KMS-11 (cell line): ENCODE data around the gene ADSS1.

Experiments
- H2AFZ ChIP-seq: fragments of 200-600 bp; sonication (generic); 2 replicates; pipeline ENCODE4 v1.6.1; 2016; ENCODE audit warnings: antibody characterized with exemption, mixed run types, low read depth
- H3K27ac ChIP-seq: fragments of 200-600 bp; sonication (generic); 2 replicates; pipeline ENCODE4 v1.6.1; 2016; ENCODE audit warnings: mild to moderate bottlenecking, mixed run types
- H3K27me3 ChIP-seq: fragments of 200-600 bp; sonication (generic); 2 replicates; pipeline ENCODE4 v1.6.1; 2017; ENCODE audit warnings: mild to moderate bottlenecking, low read depth, mixed run types, moderate library complexity; ENCODE audit not compliant: insufficient read depth
- H3K36me3 ChIP-seq: fragments of 200-600 bp; sonication (generic); 2 replicates; pipeline ENCODE4 v1.6.1; 2017; ENCODE audit warnings: mild to moderate bottlenecking, mixed run types; ENCODE audit not compliant: insufficient read depth
- H3K4me1 ChIP-seq: fragments of 200-600 bp; sonication (generic); 2 replicates; pipeline ENCODE4 v1.6.1; 2016; ENCODE audit warnings: mild to moderate bottlenecking, low read depth, mixed run types; ENCODE audit not compliant: poor library complexity, severe bottlenecking
- H3K4me2 ChIP-seq: fragments of 200-600 bp; sonication (generic); 2 replicates; pipeline ENCODE4 v1.7.0; 2016; ENCODE audit warnings: mild to moderate bottlenecking, mixed run types
- H3K4me3 ChIP-seq: fragments of 200-600 bp; sonication (generic); IDR thresholded peaks from 2 replicates; pipeline ENCODE4 v1.6.1; 2017; ENCODE audit warnings: low read depth, low read length, mixed read lengths; ENCODE audit not compliant: insufficient read depth
- H3K79me2 ChIP-seq: fragments of 200-600 bp; sonication (generic); 2 replicates; pipeline ENCODE4 v1.6.1; 2016; ENCODE audit warnings: low read depth, mixed run types; ENCODE audit not compliant: insufficient read depth
- H3K9ac ChIP-seq: fragments of 200-600 bp; sonication (generic); 2 replicates; pipeline ENCODE4 v1.6.1; 2016; ENCODE audit warnings: mild to moderate bottlenecking, mixed run types
- H4K20me1 ChIP-seq: fragments of 200-600 bp; sonication (generic); 2 replicates; pipeline ENCODE4 v1.6.1; 2016; ENCODE audit warnings: mild to moderate bottlenecking, mixed run types; ENCODE audit not compliant: insufficient read depth
- TF ChIP-seq, protein P1 (sequence below): fragments of 200-600 bp; sonication (generic); conservative IDR thresholded peaks from 2 replicates; pipeline ENCODE4 v1.6.1; 2017; ENCODE audit warnings: low read depth, mild to moderate bottlenecking, antibody characterized with exemption, low read length, moderate library complexity, mixed read lengths

Gene ADSS1

DNA sequence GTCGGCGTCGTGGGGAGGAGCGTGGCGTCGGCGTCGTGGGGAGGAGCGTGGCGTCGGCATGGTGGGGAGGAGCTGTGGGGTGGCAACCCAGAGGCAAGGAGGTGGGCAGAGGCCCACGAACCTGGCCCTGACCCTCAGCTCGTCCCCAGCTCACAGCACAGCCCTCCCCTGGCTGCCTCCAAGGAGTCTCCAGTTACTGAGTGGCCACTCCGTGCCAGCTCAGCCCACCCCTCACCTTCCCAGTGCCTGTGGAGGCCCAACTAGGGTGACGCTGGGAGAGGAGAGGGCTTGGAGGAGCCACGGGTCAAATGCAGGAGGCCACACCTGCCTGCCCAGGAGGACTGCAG, 5.8 kb downstream of the ADSS1 start:
- Histone ChIP-seq H3K4me1 (no peaks in the 10 kb centered on the region), H3K27ac (no peak overlapping the region), H3K4me3 (no peak overlapping the region), H3K27me3 (peaks cover 12% of the 10 kb centered on the region; the same call in 1 of the 2 replicates), H3K4me2 (no peak overlapping the region), H3K79me2 (no peaks in the 10 kb centered on the region), H2AFZ (no peak overlapping the region), H4K20me1 (no peaks in the 10 kb centered on the region), H3K9ac (no peak overlapping the region), H3K36me3 (no peaks in the 10 kb centered on the region)
- TF ChIP-seq, protein P1, sequence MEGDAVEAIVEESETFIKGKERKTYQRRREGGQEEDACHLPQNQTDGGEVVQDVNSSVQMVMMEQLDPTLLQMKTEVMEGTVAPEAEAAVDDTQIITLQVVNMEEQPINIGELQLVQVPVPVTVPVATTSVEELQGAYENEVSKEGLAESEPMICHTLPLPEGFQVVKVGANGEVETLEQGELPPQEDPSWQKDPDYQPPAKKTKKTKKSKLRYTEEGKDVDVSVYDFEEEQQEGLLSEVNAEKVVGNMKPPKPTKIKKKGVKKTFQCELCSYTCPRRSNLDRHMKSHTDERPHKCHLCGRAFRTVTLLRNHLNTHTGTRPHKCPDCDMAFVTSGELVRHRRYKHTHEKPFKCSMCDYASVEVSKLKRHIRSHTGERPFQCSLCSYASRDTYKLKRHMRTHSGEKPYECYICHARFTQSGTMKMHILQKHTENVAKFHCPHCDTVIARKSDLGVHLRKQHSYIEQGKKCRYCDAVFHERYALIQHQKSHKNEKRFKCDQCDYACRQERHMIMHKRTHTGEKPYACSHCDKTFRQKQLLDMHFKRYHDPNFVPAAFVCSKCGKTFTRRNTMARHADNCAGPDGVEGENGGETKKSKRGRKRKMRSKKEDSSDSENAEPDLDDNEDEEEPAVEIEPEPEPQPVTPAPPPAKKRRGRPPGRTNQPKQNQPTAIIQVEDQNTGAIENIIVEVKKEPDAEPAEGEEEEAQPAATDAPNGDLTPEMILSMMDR: no peak

DNA sequence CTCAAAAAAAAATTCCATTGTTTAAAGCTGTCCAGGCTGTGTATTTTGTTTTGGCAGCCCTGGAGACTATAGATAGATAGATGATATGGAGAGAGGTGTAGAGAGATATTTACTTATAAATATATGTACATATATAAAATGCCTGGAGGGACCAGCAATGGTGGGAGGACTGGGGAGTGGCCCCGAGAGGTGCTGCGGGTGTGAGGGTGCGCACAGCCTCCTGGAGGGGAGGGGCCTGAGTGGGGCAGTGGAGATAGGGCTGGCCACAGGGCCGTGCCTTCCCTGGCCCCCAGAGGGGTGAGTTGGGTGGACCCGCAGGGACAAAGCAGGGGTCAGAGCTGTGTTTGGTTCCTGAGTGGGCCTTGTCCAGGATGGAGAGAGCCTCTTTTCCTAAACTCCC, 6.5 kb downstream of the ADSS1 start:
- Histone ChIP-seq H3K4me2 (no peak overlapping the region), H4K20me1 (no peaks in the 10 kb centered on the region), H3K79me2 (no peaks in the 10 kb centered on the region), H3K9ac (no peak overlapping the region), H3K27me3 (peaks cover 9% of the 10 kb centered on the region; the same call in 1 of the 2 replicates), H3K4me1 (no peaks in the 10 kb centered on the region), H3K27ac (no peak overlapping the region), H3K4me3 (no peak overlapping the region), H3K36me3 (no peaks in the 10 kb centered on the region), H2AFZ (no peak overlapping the region)
- TF ChIP-seq, protein P1: no peak

DNA sequence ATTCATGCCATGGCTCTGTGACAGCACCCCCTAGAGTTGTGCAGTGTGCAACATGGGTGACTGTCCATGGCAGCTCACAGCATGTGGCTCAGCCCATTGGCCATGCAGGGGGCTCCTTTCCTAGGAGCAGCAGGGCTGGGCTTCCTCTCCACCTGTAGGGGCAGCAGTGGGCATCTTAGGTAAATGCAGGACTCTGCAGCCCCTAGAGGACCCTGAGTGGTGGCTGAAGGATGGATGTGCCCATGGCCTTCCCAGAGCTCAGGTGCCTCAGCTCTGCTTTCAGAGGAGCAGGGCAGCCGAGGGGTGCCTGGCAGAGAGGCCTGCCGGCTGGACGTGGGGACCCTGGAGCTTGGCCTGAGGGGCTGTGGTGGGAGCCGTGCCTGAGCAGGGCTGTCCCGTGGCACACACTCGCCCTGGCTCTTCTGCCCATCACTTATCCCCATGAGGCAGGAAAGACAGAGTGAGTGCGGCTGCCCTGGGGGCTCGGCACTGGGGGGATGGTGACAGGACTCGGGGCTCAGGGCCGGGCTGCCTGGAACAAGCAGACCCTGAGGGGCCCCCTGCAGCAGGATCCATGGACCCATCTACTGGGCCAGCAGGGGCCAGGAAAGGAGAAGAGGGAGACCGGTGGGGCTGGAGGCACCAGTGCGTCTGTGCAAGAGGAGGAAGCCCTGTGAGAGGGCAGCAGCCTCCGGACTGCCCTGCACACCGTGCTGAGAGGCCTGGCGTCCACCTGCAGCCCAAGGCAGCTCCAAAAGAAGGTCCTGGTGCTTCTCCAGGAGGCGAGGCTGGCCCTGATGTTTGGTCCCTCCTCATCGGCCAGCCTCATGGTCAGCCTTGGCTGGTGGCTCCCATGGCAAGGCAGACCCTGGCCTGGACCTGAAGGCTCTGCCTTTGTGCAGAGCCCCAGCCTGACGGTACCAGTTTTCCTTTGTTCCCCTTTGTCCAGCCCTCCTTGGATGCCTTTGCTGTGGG, 7.6 kb downstream of the ADSS1 start:
- TF ChIP-seq, protein P1: no peak; the same call in 1 of the 2 replicates
- H2AFZ ChIP-seq: no peak overlapping the region
- H3K27me3 ChIP-seq: peaks cover 9% of the 10 kb centered on the region; the same call in 1 of the 2 replicates
- H4K20me1 ChIP-seq: no peaks in the 10 kb centered on the region
- H3K27ac ChIP-seq: no peak overlapping the region
- no peak overlapping the region for H3K4me3 ChIP-seq
- H3K4me2 ChIP-seq: no peak overlapping the region
- no peak overlapping the region for H3K9ac ChIP-seq
- no peaks in the 10 kb centered on the region for H3K79me2 ChIP-seq
- no peaks in the 10 kb centered on the region for H3K4me1 ChIP-seq
- H3K36me3 ChIP-seq: no peaks in the 10 kb centered on the region

DNA sequence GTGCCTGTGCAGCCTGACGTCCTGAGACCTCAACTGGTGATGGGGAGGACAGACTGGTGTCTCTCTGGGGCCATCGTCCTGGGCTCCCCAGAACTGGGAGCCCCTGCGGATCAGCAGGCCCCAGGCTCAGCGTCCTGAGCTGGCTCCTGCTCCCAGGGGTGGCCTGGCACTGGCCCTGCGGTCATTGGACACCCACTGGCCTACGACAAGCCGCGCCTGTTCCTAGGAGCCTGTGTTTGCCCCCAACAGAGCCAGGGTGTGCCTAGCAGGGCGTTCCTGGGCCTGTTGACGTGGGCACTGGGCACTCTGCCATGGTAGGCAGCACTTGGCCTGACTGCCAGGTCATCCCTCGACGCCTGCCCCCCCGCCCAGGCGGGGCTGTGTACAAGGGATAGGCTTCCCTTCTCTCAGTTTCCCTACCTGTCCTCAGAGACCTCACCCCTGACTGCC, 8.4 kb downstream of the ADSS1 start:
- H3K4me3 ChIP-seq: no peak overlapping the region
- TF ChIP-seq, protein P1: no peak
- H3K27ac ChIP-seq: no peak overlapping the region
- no peak overlapping the region for H3K9ac ChIP-seq
- H4K20me1 ChIP-seq: no peaks in the 10 kb centered on the region
- H3K27me3 ChIP-seq: peaks cover 11% of the 10 kb centered on the region; the same call in 1 of the 2 replicates
- no peak overlapping the region for H3K4me2 ChIP-seq
- no peaks in the 10 kb centered on the region for H3K79me2 ChIP-seq
- no peak overlapping the region for H2AFZ ChIP-seq
- H3K36me3 ChIP-seq: no peaks in the 10 kb centered on the region
- no peaks in the 10 kb centered on the region for H3K4me1 ChIP-seq
